Bronchial epithelial cell (primary cell): Measurements from ENCODE around the gene PI4KA. TPM values are rescaled to one million over a fixed set of nuclear protein-coding genes. Genes with fewer than 3 reads are reported as not detected.

Experiments
- DNase-seq: peaks from one replicate; pipeline ENCODE4 v3.0.0-alpha.2; 2010; ENCODE audit warnings: low read depth
- FAIRE-seq: peaks from 2 replicates; lab custom pipeline; 2011; peaks lifted over from hg19 to GRCh38; lab: Jason Lieb, UNC
- H3K27me3 ChIP-seq: 2 replicates; pipeline ENCODE4 v1.5.1; 2011; ENCODE audit warnings: low read length; ENCODE audit not compliant: control insufficient read depth, insufficient read depth
- H3K36me3 ChIP-seq: 2 replicates; pipeline ENCODE4 v1.5.1; 2011; ENCODE audit warnings: low read length; ENCODE audit not compliant: control insufficient read depth, insufficient read depth
- H3K4me3 ChIP-seq: 2 replicates; pipeline ENCODE4 v1.5.1; 2011; ENCODE audit warnings: mild to moderate bottlenecking, low read depth, low read length, control low read depth
- total RNA-seq: library from RNA; depleted of rRNA; stranded (reverse); fragments of >200 nt; gene quantifications from 2 replicates; pipeline ENCODE4 v1.2.1, GENCODE V29; 2014
- TF ChIP-seq, protein P1 (sequence below): IDR thresholded peaks from 2 replicates; pipeline ENCODE4 v1.5.1; 2011; ENCODE audit warnings: mild to moderate bottlenecking, moderate library complexity, low read length, control low read depth, inconsistent platforms; ENCODE audit not compliant: insufficient read depth, severe bottlenecking

PI4KA gene
- total RNA-seq, 1 donor from 2014 or later = 9.5 TPM

DNA sequence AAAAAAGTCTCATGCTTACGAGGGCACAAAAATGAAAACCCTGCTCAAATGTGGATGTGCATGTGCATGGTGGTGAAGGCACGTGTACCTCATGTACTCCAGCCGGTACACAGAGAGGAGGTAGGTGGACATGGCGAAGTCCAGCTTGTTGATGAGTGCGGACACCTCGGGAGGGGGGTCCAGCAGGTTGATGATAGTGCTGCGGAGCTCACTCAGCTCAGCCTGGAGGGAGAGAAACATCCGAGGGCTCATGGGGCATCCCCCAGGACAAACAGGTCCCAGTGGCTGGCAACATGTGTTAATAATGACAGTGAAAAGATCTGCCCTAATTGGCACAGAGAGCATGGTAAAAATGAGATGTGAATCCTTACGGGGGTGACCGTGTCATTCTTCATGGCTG, 93.9 kb downstream of the PI4KA start:
- Histone ChIP-seq H3K36me3 (peaks cover 8% of the 10 kb centered on the region), H3K4me3 (no peak overlapping the region), H3K27me3 (no peaks in the 10 kb centered on the region)
- TF ChIP-seq, protein P1, sequence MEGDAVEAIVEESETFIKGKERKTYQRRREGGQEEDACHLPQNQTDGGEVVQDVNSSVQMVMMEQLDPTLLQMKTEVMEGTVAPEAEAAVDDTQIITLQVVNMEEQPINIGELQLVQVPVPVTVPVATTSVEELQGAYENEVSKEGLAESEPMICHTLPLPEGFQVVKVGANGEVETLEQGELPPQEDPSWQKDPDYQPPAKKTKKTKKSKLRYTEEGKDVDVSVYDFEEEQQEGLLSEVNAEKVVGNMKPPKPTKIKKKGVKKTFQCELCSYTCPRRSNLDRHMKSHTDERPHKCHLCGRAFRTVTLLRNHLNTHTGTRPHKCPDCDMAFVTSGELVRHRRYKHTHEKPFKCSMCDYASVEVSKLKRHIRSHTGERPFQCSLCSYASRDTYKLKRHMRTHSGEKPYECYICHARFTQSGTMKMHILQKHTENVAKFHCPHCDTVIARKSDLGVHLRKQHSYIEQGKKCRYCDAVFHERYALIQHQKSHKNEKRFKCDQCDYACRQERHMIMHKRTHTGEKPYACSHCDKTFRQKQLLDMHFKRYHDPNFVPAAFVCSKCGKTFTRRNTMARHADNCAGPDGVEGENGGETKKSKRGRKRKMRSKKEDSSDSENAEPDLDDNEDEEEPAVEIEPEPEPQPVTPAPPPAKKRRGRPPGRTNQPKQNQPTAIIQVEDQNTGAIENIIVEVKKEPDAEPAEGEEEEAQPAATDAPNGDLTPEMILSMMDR = no peak
- FAIRE-seq (no peak), DNase-seq (no peak)

DNA sequence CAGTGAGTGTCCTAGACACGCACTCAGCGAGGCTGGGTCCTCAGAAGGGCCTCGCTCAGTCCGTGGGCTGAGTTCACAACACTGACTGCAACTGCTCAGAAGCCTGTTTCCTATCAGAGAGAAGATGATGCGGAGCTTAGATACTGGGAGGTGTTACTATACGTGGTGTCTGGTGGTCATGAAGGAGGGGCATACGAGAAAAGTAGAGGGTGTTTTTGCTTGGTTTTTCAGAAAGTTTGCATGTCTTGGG, 94.2 kb downstream of the PI4KA start:
- no peak for DNase-seq
- H3K36me3 ChIP-seq = peaks cover 8% of the 10 kb centered on the region

DNA sequence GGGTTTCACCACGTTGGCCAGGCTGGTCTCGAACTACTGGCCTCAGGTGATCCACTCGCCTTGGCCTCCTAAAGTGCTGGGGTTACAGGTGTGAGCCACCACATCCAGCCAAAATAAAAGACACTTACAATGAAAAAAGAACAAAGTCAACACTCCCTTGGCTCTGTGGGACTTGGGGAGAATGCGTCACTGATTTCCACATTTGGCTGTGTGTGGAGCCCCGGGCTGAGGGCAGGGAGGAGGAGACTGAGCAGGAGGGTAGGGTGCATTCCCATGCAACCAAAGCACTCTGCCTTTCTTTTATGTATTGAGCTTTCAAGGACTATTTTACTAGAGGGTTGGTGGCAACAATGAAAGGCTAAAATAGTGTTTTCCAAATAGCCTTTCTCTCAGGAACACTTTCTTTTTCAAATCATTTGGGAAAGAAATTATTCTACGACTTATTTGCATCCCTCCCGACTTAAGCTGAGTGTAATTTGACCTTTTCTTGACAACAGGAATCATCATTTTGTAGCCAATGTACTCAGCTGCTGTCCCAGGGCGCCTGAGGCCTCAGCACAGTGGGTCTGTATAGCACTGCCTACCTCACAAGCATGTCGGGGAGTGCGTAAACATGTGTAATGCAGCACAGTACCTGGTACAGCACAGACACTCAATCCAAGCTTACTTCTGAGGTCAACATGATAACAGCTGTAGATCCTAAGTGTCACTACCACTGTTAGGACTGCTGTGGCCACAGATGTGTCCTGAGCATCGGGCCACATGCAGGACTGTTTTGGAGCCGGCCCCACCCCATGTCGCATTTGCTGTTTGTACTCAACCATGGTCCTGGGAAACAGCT, 94.8 kb downstream of the PI4KA start:
- Histone ChIP-seq H3K4me3 (no peak overlapping the region), H3K36me3 (peaks cover 8% of the 10 kb centered on the region), H3K27me3 (no peaks in the 10 kb centered on the region)
- FAIRE-seq (no peak), DNase-seq (no peak)
- TF ChIP-seq, protein P1 = no peak

More for the DNA sequence above, 94.2 kb downstream of the PI4KA start:
- FAIRE-seq = no peak
- TF ChIP-seq, protein P1 = no peak
- Histone ChIP-seq H3K27me3 (no peaks in the 10 kb centered on the region), H3K4me3 (no peak overlapping the region)

DNA sequence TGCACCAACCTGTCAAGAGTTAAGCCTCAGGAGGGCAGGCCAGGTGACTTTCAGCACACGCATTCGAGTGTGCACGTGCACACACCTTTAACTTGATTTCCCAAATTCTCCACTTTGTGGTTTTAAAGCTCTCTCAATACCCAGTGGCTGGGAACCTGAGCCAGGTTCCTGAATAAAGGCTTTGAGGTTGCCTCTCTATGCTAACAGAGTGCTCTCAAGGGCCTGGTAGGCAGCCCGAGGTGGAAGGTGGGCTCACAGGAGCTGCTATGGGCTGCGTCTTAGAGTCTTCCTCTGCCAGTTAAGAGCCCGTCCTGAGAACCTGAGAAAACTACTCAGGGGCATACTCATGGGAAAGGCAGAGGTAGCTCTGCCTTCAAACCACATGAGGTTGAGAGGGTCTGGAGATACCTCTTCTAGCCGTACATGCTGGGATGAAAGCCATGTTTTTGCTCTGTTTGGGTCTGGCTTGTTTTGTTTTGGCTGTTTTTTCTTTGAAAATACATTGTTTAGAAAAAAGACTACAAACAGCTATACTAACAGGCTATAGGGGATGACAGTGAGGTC, 96.3 kb downstream of the PI4KA start:
- TF ChIP-seq, protein P1 = no peak
- no peak overlapping the region for H3K4me3 ChIP-seq
- FAIRE-seq (no peak), DNase-seq (no peak)
- H3K27me3 ChIP-seq = no peaks in the 10 kb centered on the region
- peaks cover 11% of the 10 kb centered on the region for H3K36me3 ChIP-seq

DNA sequence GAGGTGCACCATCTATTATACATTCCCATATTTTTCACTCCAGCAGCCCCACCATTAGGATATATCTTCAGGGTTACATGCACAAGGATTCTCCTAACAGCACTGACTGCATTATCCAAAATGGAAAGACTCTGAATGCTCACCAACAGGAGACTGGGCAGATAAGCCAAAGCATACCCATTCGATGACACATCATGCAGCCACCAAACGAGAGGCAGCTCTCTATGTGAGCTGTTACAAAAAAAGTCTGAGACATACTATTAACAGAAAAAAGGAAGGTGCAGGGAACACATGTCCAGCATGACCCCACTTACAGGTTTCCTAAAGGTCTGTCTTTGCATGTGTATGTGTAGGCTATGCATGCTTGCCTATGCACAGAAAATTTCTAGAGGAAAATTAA, 97.1 kb downstream of the PI4KA start:
- H3K36me3 ChIP-seq = peaks cover 11% of the 10 kb centered on the region
- TF ChIP-seq, protein P1 = no peak
- no peak overlapping the region for H3K4me3 ChIP-seq
- no peaks in the 10 kb centered on the region for H3K27me3 ChIP-seq
- no peak for DNase-seq
- no peak for FAIRE-seq
